ENCODE measurements around the gene ALDH1A2. TPM values are rescaled to one million over a fixed set of nuclear protein-coding genes. Genes with fewer than 3 reads are reported as not detected.

Gene ALDH1A2
- total RNA-seq, 1 donor from 2014 or later = 22.1 TPM

DNA sequence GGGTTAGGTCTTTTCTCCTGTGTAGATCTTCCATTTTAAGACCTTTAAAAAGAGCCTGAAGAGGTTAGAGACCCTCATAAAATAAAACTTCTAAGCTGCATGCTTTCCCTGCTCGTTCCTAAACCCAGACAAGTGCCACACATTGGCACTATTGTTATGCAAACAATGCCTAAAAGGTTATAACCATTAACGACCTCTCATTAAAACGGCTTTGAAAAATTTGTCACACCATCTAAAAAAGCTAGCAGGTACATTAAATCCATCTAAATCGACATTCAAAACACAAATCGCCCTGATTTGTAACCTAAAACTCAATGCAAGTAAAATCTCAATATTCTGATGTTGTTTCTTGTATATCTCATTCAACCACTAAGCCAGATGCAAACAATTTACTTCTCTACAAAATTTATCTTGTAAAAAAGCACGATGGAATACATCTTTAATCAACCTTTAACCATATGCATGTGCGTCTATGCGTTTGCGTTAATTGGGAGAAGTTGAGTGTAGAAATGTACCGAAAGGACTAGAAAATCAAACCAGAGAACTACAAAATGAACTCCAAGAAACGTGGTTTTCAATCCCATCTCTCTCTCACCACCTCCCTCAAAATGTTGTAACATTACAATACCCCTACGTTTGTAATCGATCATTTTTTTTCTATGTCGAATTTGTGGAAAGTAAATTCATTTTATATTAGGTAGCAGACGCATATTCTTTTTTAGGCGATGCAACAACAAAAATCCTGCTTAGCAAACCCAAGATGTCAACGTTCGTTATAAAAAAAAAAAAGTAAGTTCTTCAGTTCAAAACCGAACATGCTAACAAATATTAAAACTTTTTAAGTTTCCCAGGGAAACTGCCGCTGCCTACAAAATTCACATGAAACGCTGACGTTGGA is 1.2 kb downstream of the ALDH1A2 start:
- TF ChIP-seq POLR2AphosphoS5 (IDR thresholded peaks at IDR 0.05; ENCODE audit: insufficient read depth in 1 of 2, low read depth in 1 of 2) (no peak), POLR2A (IDR thresholded peaks at IDR 0.05) (no peak)
- TF ChIP-seq, protein P1, sequence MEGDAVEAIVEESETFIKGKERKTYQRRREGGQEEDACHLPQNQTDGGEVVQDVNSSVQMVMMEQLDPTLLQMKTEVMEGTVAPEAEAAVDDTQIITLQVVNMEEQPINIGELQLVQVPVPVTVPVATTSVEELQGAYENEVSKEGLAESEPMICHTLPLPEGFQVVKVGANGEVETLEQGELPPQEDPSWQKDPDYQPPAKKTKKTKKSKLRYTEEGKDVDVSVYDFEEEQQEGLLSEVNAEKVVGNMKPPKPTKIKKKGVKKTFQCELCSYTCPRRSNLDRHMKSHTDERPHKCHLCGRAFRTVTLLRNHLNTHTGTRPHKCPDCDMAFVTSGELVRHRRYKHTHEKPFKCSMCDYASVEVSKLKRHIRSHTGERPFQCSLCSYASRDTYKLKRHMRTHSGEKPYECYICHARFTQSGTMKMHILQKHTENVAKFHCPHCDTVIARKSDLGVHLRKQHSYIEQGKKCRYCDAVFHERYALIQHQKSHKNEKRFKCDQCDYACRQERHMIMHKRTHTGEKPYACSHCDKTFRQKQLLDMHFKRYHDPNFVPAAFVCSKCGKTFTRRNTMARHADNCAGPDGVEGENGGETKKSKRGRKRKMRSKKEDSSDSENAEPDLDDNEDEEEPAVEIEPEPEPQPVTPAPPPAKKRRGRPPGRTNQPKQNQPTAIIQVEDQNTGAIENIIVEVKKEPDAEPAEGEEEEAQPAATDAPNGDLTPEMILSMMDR (IDR thresholded peaks at IDR 0.05) = no peak
- intact Hi-C loops (cut with DNase I) = no loop called here
- Histone ChIP-seq H3K27ac (peak overlapping the region; percentile 81), H3K4me1 (peaks cover 18% of the 10 kb centered on the region), H3K9me3 (no peaks in the 10 kb centered on the region), H3K4me3 (peak overlapping the region; percentile 53 to 66), H3K27me3 (no peaks in the 10 kb centered on the region), H3K36me3 (no peaks in the 10 kb centered on the region)
- DNase-seq (ENCODE audit: extremely low spot score in 2 of 2) = no peak

DNA sequence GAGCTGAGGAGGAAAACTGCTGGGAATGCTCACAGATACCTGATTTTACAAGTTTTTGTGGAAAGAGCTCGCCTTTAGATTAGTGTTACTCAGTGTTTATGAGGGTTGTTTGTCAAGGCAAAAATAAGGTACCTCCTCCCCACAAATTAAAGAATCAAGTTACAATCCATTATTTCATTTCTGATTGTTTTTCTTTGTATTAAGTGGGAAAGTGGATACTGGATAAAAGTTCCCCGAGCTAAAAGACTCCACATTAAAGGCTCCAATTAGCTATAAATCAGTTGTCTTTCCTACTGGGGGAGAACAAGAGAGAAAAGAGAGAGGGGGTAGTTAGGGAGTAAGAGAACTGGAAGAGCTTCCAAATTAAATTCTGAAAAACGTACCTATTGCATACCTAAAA is 1.9 kb downstream of the ALDH1A2 start:
- intact Hi-C loops (cut with DNase I) = no loop called here
- no peaks in the 10 kb centered on the region for H3K27me3 ChIP-seq
- peaks cover 18% of the 10 kb centered on the region for H3K4me1 ChIP-seq
- H3K9me3 ChIP-seq = no peaks in the 10 kb centered on the region
- no peak for DNase-seq (ENCODE audit: extremely low spot score in 2 of 2)
- H3K27ac ChIP-seq = peak overlapping the region; percentile 81
- peak overlapping the region in 1 of 2 donors; percentile 53 for H3K4me3 ChIP-seq
- H3K36me3 ChIP-seq = no peaks in the 10 kb centered on the region
- TF ChIP-seq, protein P1 (IDR thresholded peaks at IDR 0.05) = no peak

DNA sequence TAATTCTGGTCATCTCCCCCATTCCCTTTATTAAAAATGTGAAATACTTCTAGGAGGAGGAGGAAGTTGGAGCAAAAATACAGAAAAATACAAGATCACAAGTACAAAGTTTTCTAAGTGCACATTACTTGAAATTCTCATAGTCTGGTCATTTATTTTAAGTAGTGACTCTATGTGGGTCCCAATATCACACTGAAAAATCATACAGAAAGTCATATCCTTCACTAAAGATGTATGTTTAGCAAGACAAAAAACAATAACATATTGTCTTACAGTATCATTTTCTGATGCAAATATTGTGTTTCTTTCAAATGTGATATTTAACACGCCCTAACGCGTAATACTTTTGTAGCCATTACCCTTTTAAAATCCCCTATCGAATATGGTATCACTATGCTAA is 2.5 kb downstream of the ALDH1A2 start:
- no peak for DNase-seq (ENCODE audit: extremely low spot score in 2 of 2)
- no peaks in the 10 kb centered on the region for H3K9me3 ChIP-seq
- no peaks in the 10 kb centered on the region for H3K27me3 ChIP-seq
- peaks cover 18% of the 10 kb centered on the region for H3K4me1 ChIP-seq
- H3K27ac ChIP-seq = peak overlapping the region; percentile 81
- intact Hi-C loops (cut with DNase I) = no loop called here
- TF ChIP-seq POLR2A (IDR thresholded peaks at IDR 0.05) = no peak
- TF ChIP-seq, protein P1 (IDR thresholded peaks at IDR 0.05) = no peak
- TF ChIP-seq POLR2AphosphoS5 (IDR thresholded peaks at IDR 0.05; ENCODE audit: insufficient read depth in 1 of 2, low read depth in 1 of 2) = no peak
- peak overlapping the region in 1 of 2 donors; percentile 53 for H3K4me3 ChIP-seq
- H3K36me3 ChIP-seq = no peaks in the 10 kb centered on the region

DNA sequence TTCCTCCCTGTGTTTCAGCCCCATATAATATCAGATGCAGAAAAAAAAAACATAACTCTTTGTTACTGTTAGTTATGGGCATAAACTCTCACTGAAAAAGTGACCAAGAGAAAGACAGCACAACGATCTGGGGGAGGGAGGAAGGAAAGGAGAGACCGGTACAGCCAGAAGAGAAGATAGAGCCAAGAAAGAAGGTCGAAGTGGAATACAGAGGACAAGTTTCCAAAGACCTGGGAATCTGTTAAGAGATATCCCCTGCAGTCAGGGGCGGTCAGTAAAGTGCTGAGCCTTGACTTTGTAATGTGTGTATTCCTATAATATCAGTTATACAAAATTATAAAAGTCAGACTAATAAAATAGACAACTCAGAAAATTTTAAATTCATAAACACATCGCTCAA is 3.3 kb downstream of the ALDH1A2 start:
- Histone ChIP-seq H3K27ac (peak overlapping the region; percentile 45), H3K36me3 (no peaks in the 10 kb centered on the region), H3K27me3 (no peaks in the 10 kb centered on the region), H3K4me3 (peak overlapping the region in 1 of 2 donors; percentile 11), H3K4me1 (peaks cover 18% of the 10 kb centered on the region), H3K9me3 (no peaks in the 10 kb centered on the region)
- DNase-seq (ENCODE audit: extremely low spot score in 2 of 2) = no peak
- TF ChIP-seq, protein P1 (IDR thresholded peaks at IDR 0.05) = no peak
- TF ChIP-seq POLR2AphosphoS5 (IDR thresholded peaks at IDR 0.05; ENCODE audit: insufficient read depth in 1 of 2, low read depth in 1 of 2) (no peak), POLR2A (IDR thresholded peaks at IDR 0.05) (no peak)
- intact Hi-C loops (cut with DNase I) = no loop called here

DNA sequence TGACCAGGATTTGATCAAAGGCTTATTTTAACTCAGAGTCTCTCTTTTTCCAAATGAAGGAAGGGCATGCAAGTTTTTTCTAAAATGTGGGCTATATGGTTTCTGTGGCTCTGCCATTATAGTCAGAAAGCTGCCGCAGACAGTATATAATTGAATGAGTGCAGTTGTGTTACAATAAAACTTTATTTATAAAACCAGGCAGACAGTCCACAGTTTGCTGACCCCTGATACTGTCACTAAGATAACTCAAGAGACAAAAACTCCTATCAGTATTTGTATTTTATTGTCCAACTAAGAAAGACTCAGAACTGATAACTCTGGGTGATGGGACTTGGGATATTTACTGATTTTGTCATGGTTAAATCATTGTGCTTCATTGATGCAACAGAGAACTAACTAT is 4.9 kb downstream of the ALDH1A2 start:
- no peak for TF ChIP-seq POLR2A (IDR thresholded peaks at IDR 0.05)
- TF ChIP-seq, protein P1 (IDR thresholded peaks at IDR 0.05) = no peak
- no peak for TF ChIP-seq POLR2AphosphoS5 (IDR thresholded peaks at IDR 0.05; ENCODE audit: insufficient read depth in 1 of 2, low read depth in 1 of 2)
- Histone ChIP-seq H3K4me1 (peaks cover 5% of the 10 kb centered on the region), H3K27ac (no peak overlapping the region), H3K4me3 (no peak overlapping the region), H3K27me3 (no peaks in the 10 kb centered on the region), H3K36me3 (no peaks in the 10 kb centered on the region), H3K9me3 (no peaks in the 10 kb centered on the region)
- intact Hi-C loops (cut with DNase I) = no loop called here
- no peak for DNase-seq (ENCODE audit: extremely low spot score in 2 of 2)
